GM08714 (cell line): ENCODE measurements around the gene TMEM182.

ENCODE experiments used
- H3K4me3 ChIP-seq: fragments of 200-500 bp; sonication (Bioruptor generic); 2 replicates; pipeline ENCODE4 v1.5.1; 2014; ENCODE audit warnings: mild to moderate bottlenecking, low read length, inconsistent platforms
- ZNF274 ChIP-seq: IDR thresholded peaks from 2 replicates; pipeline ENCODE4 v1.6.1; 2012; ENCODE audit warnings: mild to moderate bottlenecking, low read depth, low read length

Gene TMEM182, protein sequence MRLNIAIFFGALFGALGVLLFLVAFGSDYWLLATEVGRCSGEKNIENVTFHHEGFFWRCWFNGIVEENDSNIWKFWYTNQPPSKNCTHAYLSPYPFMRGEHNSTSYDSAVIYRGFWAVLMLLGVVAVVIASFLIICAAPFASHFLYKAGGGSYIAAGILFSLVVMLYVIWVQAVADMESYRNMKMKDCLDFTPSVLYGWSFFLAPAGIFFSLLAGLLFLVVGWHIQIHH

DNA sequence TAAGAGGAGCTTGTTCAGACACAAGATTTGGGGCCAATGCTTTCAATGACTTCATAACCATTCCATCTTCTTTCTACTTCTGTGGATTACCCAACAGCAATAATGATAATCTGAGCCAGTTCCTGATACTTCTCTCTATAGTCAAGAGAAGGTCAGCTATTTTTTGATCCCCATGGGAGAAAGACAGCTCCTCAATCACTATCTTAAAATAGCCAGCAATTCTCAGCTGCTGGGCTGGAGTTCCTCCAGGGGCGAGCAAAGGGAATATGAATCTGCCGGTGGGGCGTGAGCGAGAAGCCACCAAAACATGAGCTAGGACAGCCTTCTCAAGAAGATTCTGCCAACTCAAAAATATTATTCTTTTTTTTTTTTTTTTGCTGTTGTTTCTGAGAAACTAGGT, at the start of gene TMEM182:
TSS of gene TMEM182 (plus strand) at position 269 of the 400 bp plus-strand sequence. CDS start 187 bp downstream, outside the sequence.
- no peak within 1 kb of the TSS for H3K4me3 ChIP-seq

DNA sequence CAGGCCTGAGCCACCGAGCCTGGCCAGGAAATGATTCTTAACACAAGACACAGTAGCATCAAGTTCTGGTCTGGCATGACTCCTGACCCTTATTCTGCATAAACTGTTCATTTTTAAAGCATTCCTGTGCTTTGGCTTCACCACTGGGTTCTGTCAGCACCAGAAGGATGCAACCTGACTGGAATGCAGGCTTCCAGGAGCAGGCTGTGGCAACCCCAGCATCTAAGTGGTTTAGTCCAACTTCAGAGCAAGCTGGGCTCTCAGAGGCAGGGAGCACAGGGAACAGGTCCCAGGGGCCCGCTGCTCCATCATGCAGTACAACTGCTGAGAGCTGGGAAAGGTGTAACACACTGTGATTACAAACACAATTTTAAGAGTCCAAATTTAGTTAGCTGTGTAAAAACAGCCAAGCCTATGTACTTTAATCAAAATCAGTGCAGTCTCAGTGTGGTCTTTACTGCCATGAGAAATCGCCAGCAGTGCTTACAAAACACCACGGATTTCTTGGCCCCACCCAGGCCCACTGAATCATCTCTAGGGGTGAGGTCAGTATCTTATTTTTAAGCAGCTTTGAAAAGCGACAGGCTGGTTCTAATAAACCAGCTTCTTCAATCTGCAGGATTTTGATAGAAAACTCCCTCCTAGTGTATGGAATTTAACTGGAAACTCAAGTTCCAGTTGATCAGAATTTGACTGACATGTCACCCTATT, 44.4 kb upstream of the TMEM182 start:
- no peak for TF ChIP-seq ZNF274
- H3K4me3 ChIP-seq, result no peak overlapping the region

More for the DNA sequence above, at the start of gene TMEM182:
- no peak for TF ChIP-seq ZNF274

DNA sequence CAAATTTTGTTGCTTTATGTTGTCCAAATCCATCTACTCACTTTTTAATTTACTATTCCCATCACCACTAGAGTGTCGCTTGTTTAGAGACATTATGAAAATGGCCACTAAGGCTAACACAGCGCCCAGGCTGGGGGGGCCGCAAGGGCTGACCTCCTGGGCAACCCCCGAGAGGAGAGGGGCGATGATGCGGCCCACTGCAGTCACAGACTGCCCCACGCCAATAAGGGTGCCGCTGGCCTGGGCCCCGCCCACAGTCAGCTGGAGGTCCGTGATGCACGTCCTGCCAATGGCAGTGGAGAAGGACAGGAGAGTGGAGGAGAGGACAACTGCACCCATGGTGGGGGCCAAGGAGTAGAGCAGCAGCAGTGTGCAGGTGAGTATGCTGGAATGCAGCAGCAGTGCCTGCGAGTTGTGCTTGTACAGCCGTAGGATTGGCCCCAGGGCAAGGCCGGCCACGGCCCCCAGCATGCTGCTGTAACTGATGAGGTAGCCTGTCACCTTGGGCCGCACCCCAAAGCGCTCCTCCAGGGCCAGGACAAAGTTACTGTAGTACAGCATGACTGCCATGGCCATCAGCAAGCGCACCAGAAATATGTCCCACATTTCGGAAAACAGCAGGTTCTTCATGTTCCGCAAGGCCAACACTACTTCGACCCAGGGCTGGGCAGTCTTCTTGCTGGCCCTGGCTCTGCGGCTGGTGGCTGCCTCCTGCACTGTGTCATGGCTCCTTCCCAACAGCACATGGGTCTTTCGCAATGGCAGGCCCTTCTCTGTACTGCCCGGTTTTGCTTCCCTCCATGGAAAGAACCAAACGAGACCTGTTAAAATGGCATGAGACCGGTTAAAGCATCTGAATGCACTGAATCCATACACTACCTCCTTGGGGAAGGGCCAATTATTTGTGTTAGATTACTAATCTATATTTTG, 43.2 kb upstream of the TMEM182 start:
- no peak for TF ChIP-seq ZNF274
- no peak overlapping the region for H3K4me3 ChIP-seq

DNA sequence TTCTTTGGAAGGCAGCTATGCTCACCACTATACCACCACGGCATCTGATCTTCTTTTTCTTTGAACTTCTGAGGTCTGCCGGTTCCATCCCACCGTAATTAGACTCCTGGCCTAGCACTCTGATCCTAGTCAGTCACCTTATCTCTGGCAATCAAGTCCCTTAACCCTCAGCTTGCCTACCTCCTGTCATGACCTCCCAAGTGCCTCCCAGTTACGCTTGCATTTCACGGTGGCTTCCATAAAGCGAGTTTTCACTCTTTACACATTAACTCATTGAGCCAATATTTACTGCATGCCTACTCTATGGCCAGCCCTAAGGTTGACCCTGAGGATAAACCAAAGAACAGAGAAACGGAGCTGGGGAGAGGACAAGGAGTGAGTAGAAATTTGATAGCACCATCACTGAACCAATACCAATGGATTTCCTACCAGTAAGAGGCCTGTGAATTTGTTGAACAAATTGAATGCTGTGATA, 37.8 kb upstream of the TMEM182 start:
- TF ChIP-seq ZNF274, result no peak

DNA sequence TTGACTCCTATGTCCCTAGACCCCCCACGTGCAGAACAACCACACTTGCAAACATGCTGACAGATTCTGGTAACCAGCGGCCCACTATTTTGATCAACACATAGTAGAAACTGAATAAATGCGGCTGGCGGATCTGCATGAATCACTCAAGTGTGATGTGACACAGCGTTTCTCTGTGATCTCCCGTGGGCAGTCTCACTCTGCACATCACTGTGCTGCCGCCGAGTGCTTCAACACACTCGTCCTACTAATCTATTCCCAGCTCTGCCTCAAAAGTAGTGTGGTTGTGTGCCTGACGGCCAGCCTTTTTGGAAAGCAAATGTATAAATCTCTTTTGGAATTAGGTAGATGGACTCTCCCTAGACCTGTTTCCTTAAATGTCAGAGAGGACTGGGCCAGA, 37.3 kb upstream of the TMEM182 start:
- no peak for TF ChIP-seq ZNF274

More for the DNA sequence above, 37.8 kb upstream of the TMEM182 start:
- no peak overlapping the region for H3K4me3 ChIP-seq

DNA sequence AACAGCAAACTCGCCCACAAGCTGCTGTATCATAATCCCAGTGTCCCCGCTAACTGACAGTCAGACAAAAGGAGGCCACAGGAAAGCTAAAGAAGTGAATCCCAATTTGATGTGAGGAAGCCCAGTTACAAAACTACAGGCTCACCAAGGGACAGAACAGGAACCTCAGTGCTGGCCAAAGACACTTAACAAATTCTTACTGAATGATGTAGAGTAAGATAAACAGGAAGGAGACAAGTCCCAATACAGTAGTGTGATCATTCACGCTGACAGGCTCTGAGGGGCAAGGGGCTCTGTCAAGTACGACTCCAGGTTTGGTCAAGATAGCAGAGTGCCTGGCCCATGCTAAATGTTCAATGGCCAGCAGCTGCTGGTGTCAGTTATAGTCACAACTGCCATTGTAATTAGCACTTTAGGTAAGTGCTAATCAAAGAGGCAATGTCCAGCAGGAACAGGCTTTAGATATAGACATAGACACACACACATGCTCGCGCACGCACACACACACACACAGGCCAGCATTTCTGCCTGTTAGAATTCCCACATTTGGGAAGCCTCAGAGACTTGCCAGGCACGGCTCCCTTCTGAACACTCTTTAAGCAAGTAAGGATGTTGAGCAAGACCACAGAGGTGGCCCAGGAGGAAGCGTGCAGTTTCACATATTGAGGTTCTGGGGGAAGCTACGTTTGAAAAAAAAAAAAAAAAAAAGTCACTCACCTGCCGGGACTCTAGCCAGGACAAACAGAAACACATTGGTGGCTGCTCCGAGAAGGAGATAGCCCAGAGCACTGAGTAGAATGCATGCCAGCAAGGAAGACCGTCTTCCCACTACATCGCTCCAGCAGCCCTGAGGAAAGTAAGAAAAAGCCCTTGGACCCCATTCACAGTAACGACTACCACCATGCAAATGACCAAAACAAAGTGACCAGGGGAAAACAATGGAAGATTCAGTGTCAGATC, 35.4 kb upstream of the TMEM182 start:
- TF ChIP-seq ZNF274, result no peak

More for the DNA sequence above, 37.3 kb upstream of the TMEM182 start:
- H3K4me3 ChIP-seq, result no peak overlapping the region

DNA sequence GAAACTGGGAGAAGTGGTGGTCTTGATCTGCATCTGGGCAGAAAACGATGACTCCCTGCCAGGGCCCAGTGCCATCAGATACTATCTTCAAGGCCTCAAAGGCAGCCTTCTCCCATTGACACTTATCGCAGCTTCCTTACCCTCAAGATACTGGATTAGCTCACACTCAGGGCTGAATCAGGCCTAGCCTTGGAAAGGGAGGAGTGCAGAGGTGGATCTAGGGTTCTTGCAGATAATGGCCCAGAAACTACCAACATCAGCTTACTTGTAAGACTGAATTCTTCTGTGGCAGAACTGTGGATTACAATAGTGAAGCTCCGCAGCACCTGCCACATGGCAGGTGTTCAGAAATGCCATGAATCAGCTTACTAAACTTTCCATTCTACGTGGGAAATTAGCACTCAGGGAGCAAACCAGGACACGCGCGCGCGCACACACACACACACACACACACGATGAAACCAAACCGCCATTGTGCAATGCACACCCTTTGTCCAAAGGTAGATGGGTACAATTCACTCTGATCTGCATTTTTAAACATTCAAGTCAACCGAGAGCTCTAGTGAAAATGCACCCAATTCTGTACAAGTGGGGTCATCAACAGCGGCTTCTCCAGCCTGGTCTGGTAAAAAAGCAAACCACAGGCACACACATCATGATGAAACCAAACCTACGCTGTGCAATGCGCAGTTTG, 26.3 kb upstream of the TMEM182 start:
- peak overlapping the region; percentile 79 for H3K4me3 ChIP-seq

More for the DNA sequence above, 35.4 kb upstream of the TMEM182 start:
- H3K4me3 ChIP-seq, result no peak overlapping the region

DNA sequence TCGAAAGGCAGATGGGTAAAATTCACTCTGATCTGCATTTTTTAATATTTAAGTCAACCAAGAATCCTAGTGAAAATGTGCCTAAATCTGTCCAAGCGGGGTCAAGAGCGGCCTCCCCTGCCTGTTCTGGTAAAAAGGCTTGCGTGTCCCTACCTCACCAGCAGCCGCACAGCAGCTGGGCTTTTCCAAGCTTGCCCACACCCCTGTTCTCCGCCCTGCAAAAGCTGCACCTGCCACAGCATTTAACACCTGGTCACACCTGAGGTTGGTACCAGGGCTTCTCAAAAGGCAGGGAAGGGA, 25.8 kb upstream of the TMEM182 start:
- peak overlapping the region; percentile 79 for H3K4me3 ChIP-seq
- TF ChIP-seq ZNF274, result no peak

More for the DNA sequence above, 26.3 kb upstream of the TMEM182 start:
- no peak for TF ChIP-seq ZNF274

DNA sequence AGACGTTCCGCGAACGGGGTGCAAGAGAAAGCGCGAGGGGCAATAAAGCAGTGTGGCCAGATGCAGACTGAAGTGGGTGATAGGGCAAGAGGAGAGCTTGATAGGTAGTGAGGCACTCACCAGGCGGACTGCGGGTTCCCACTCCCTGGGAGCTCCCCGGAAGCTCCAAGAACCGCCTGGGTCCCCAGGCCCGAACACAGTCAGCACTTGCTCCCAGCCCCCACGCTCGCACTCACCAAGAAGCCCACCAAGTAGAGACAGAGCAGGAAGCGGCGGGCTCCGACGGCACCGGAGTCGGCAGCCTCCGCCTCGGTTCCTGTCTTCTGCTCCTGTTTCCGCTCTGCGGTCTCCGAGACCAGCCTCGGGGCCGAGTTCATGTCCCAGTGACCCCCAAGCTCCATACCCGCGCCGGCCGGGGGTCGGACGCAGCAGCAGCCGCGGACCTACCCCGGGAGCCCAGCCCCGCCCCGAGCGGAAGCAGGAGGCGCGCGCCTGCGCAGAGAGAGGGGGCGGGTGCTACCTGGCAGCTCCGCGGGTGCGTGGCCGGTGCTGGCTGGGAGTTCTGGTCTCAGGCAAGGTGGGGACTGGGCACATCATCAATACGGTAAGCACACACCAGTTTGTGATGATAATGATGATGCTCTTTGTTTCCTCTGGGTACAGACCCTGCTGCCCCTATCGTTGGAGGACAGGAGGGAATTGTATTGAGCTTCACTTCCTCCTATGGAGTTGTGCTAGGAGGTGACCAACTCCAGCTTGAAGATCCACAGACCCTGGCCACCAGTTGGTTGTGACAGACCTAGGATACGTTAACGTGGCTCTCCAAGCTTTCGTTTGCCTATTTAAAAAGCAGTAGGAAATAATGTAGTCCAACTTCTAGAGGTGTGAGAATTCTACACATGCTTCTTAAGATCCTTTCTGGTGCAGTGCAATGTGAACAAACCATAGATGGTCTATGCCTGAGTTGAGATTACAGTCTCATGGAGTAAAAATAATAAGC, 25.1 kb upstream of the TMEM182 start:
- no peak for TF ChIP-seq ZNF274

DNA sequence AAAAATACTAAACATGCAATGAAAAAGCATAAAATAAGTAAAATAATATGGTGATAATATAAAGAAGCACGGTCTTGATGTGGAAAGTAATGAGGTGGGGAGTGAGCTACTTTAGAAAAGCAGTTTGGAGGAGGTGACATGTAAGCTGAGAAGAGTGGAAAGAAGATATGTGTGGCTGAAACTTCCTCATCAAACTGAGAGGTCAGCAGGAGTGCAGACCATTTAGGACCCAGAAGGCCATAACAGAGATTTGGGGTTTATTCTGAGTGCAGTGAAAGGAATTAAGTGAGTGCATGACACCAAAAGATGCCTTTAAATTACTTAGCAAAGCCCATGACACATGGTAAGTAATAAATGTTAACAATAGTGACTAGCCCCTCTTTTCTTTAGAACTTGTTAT, 24.4 kb upstream of the TMEM182 start:
- no peak for TF ChIP-seq ZNF274
- H3K4me3 ChIP-seq, result peak overlapping the region; percentile 79; the same call in 1 of the 2 replicates

More for the DNA sequence above, 25.1 kb upstream of the TMEM182 start:
- peak overlapping the region; percentile 79 for H3K4me3 ChIP-seq

DNA sequence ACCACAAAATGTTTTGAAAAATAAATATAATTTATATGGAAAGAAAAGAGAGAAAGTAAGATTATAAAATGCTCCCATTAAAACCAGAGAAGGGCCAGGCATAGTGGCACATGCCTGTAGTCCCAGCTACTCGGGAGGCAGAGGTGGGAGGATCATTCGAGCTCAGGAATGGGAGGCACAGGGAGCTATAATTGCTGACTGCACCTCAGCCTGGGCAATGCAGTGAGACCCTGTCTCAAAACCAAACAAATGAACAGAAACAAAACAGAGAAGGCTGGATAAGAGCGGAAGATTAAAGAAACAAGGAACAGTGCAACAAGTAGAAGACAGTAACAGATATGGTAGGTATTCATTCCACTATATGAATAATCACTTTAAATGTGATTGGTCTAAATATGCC, 18.6 kb upstream of the TMEM182 start:
- H3K4me3 ChIP-seq, result no peak overlapping the region
- TF ChIP-seq ZNF274, result no peak
